Peyer's patch (tissue), 4 donors: ENCODE results near the gene PRR14L. TPM values are rescaled to one million over a fixed set of nuclear protein-coding genes. Genes with fewer than 3 reads are reported as not detected.
"Not testable (repeated sequence)": the region's sequence is repeated elsewhere in the genome, so short reads cannot be mapped to it uniquely, and the experiment has no call there.

Experiments used
- DNase-seq, 3 donors: peaks; one replicate each; pipeline ENCODE4 v3.0.0-alpha.2; 2017 to 2019
- H3K27ac ChIP-seq, 4 donors: fragments of 200-600 bp; sonication (generic); one replicate each; pipeline ENCODE4 v1.5.1; 2016 to 2019
- H3K27me3 ChIP-seq, 2 donors: fragments of 200-600 bp; sonication (generic); one replicate each; pipeline ENCODE4 v1.5.1; 2019
- H3K36me3 ChIP-seq, 3 donors: fragments of 200-600 bp; sonication (generic); one replicate each; pipeline ENCODE4 v1.5.1; 2016 to 2019
- H3K4me1 ChIP-seq, 4 donors: fragments of 200-600 bp; sonication (generic); one replicate each; pipeline ENCODE4 v1.5.1; 2016 to 2019
- H3K4me3 ChIP-seq, 4 donors: fragments of 200-600 bp; sonication (generic); 1 replicate in 3 of 4; 2 replicates in 1 of 4; pipeline ENCODE4 v1.5.1; 2016 to 2019; ENCODE audit warnings: mild to moderate bottlenecking in 1 of 4
- H3K9me3 ChIP-seq, 4 donors: fragments of 200-600 bp; sonication (generic); one replicate each; pipeline ENCODE4 v1.5.1; 2016 to 2019; ENCODE audit warnings: mild to moderate bottlenecking in 1 of 4
- POLR2A ChIP-seq, 2 donors: fragments of 450-650 bp; IDR thresholded peaks; one replicate each; pipeline ENCODE4 v1.5.1; 2017; ENCODE audit warnings: antibody characterized with exemption in 2 of 2, mild to moderate bottlenecking in 2 of 2, moderate library complexity in 2 of 2
- total RNA-seq, 4 donors: library from RNA; depleted of rRNA; stranded (reverse); fragments of >200 nt; gene quantifications; one replicate each; pipeline ENCODE4 v1.1.0, GENCODE V29; 2016
- TF ChIP-seq, protein P1 (sequence below), 6 experiments: fragments of 450-650 bp in 4 of 6; fragments of 200-600 bp in 2 of 6; sonication (generic) in 1 of 6; IDR thresholded peaks; one replicate each; pipeline ENCODE4 v1.5.1; 2017 to 2019; ENCODE audit warnings: antibody characterized with exemption in 6 of 6, mild to moderate bottlenecking in 3 of 6, moderate library complexity in 1 of 6

PRR14L gene
- total RNA-seq, 4 donors from 2014 or later = 51.7 to 71.0 (median 58.9) TPM

DNA sequence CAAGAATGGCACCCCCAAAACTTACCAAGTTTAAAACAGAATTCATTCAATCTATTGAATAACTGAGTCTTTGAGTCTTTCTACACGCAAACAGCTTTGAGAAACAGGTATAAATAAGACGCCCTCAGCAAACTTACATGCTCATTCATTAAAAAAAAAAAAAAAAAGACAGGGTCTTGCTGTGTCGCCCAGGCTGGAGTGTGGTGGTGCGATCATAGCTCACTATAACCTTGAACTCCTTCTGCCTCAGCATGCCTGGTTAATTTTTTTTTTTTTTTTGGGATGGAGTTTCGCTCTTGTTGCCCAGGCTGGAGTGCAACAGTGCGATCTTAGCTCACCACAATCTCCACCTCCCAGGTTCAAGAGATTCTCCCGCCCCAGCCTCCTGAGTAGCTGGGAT, 6.1 kb downstream of the PRR14L start:
- no peak for DNase-seq
- TF ChIP-seq POLR2A (IDR thresholded peaks at IDR 0.05) = no peak
- TF ChIP-seq, protein P1, sequence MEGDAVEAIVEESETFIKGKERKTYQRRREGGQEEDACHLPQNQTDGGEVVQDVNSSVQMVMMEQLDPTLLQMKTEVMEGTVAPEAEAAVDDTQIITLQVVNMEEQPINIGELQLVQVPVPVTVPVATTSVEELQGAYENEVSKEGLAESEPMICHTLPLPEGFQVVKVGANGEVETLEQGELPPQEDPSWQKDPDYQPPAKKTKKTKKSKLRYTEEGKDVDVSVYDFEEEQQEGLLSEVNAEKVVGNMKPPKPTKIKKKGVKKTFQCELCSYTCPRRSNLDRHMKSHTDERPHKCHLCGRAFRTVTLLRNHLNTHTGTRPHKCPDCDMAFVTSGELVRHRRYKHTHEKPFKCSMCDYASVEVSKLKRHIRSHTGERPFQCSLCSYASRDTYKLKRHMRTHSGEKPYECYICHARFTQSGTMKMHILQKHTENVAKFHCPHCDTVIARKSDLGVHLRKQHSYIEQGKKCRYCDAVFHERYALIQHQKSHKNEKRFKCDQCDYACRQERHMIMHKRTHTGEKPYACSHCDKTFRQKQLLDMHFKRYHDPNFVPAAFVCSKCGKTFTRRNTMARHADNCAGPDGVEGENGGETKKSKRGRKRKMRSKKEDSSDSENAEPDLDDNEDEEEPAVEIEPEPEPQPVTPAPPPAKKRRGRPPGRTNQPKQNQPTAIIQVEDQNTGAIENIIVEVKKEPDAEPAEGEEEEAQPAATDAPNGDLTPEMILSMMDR (IDR thresholded peaks at IDR 0.05) = no peak
- Histone ChIP-seq H3K4me3 (no peak overlapping the region), H3K27ac (no peak overlapping the region), H3K4me1 (peaks cover 0 to 25% (median 0%) of the 10 kb centered on the region in 4 donors), H3K36me3 (peaks cover 0 to 7% (median 0%) of the 10 kb centered on the region in 3 donors), H3K27me3 (no peaks in the 10 kb centered on the region), H3K9me3 (no peaks in the 10 kb centered on the region)

DNA sequence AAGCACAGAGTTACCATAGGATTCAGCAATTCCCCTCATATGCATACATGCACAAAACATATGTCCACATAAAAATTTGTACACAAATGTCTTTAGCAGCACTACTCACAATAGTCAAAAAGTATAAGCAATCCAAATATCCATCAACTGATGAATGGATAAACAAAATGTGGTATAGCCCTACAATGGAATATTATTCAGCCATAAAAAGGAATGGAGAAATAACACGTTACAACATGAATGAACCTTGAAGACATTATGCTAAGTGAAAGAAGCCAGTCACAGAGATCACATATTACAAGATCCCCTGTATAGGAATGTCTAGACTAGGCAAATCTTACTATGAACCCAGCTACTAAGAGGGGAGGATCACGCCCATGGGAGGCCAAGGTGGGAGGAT, 7.2 kb downstream of the PRR14L start:
- no peak for TF ChIP-seq POLR2A (IDR thresholded peaks at IDR 0.05)
- TF ChIP-seq, protein P1 (IDR thresholded peaks at IDR 0.05) = no peak
- Histone ChIP-seq H3K36me3 (peaks cover 0 to 15% (median 0%) of the 10 kb centered on the region in 3 donors), H3K27me3 (no peaks in the 10 kb centered on the region), H3K27ac (no peak overlapping the region), H3K9me3 (no peaks in the 10 kb centered on the region), H3K4me3 (no peak overlapping the region), H3K4me1 (peaks cover 0 to 13% (median 0%) of the 10 kb centered on the region in 4 donors)
- DNase-seq = no peak

DNA sequence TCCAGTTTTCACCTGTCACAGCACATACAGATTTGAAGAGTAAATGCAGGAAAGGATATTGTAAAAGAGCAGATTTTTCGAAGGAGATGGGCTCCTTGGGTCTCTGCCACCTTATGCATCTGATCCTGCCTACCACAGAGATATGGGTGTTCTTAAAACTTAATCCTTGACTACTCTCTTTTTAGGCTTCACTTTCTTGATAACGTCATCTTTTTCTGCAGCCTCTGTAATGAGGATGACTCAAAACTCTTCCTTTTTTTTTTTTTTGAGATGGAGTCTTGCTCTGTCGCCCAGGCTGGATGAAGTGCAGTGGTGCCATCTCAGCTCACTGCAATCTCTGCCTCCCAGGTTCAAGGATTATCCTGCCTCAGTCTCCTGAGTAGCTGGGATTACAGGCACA, 7.8 kb downstream of the PRR14L start:
- Histone ChIP-seq H3K36me3 (peaks cover 0 to 15% (median 0%) of the 10 kb centered on the region in 3 donors), H3K9me3 (no peaks in the 10 kb centered on the region), H3K4me3 (no peak overlapping the region), H3K27ac (no peak overlapping the region), H3K4me1 (peaks cover 0 to 10% (median 0%) of the 10 kb centered on the region in 4 donors), H3K27me3 (no peaks in the 10 kb centered on the region)
- TF ChIP-seq, protein P1 (IDR thresholded peaks at IDR 0.05) = no peak
- no peak for TF ChIP-seq POLR2A (IDR thresholded peaks at IDR 0.05)
- no peak for DNase-seq

DNA sequence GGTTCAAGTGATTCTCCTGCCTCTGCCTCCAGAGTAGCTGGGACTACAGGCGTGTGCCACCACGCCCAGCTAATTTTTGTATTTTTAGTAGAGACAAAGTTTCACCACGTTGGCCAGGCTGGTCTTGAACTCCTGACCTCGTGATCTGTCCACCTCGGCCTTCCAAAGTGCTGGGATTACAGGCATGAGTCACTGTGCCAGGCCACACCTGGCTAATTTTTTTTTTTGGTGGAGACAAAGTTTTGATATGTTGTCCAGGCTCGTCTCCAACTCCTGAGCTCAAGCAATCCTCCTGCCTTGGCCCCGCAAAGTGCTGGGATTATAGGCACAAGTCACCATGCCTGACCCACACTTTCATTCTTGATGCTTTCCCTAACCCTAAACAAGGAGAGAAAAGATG, 9.6 kb downstream of the PRR14L start:
- not testable (repeated sequence) for H3K27ac ChIP-seq, H3K9me3 ChIP-seq, H3K27me3 ChIP-seq, H3K4me3 ChIP-seq
- DNase-seq = peak in 1 of 3 donors; percentile 19
- Histone ChIP-seq H3K36me3 (peaks cover 0 to 15% (median 0%) of the 10 kb centered on the region in 3 donors), H3K4me1 (peaks cover 0 to 10% (median 0%) of the 10 kb centered on the region in 4 donors)

DNA sequence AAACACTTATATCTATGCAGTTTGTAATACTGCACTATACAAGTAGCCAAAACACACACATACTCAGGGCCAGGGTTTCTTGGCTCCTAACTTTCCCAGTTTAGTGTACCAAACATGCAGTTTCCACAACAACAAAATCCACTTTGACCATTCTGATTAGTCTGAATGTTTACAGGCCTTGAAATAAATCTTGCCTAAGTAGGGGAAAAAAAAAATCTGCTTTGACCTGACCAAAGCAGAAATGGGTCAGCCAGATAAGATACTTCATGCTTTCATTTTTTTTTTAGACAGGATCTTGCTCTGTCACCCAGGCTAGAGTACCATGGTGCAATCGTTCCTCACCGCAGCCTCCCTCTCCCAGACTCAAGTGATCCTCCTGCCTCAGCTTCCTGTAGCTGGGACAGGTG, 10.1 kb downstream of the PRR14L start:
- DNase-seq = peak in 1 of 3 donors; percentile 38
- H3K9me3 ChIP-seq = no peaks in the 10 kb centered on the region
- H3K4me3 ChIP-seq = no peak overlapping the region
- no peaks in the 10 kb centered on the region for H3K27me3 ChIP-seq
- peaks cover 0 to 10% (median 0%) of the 10 kb centered on the region in 4 donors for H3K4me1 ChIP-seq
- H3K27ac ChIP-seq = no peak overlapping the region
- peaks cover 0 to 15% (median 0%) of the 10 kb centered on the region in 3 donors for H3K36me3 ChIP-seq
- TF ChIP-seq POLR2A (IDR thresholded peaks at IDR 0.05) = no peak
- TF ChIP-seq, protein P1 (IDR thresholded peaks at IDR 0.05) = no peak

DNA sequence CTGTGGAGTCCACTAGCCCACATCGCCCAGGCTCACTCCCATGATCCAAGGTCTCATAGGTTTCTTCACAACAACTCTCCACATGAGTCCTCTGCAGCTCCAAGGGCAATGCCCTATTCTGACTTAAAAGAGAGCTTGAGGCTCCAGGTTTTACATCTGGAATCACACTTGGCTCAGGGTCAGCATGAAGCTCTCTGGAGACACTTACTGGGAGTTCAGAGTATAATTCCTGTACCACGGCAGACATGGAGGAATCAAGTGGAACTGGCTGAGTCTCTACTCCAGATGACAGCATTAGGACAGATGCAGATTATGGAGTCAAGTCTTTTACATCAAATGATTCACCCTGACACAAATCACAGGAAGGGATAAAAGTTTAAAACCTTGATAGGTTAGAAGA, 11.4 kb downstream of the PRR14L start:
- no peaks in the 10 kb centered on the region for H3K9me3 ChIP-seq
- DNase-seq = peak in 1 of 3 donors; percentile 25
- no peak overlapping the region for H3K27ac ChIP-seq
- no peaks in the 10 kb centered on the region for H3K27me3 ChIP-seq
- no peak overlapping the region for H3K4me3 ChIP-seq
- H3K4me1 ChIP-seq = peaks cover 0 to 10% (median 0%) of the 10 kb centered on the region in 4 donors
- H3K36me3 ChIP-seq = peaks cover 0 to 15% (median 0%) of the 10 kb centered on the region in 3 donors
- TF ChIP-seq POLR2A (IDR thresholded peaks at IDR 0.05) = no peak
- TF ChIP-seq, protein P1 (IDR thresholded peaks at IDR 0.05) = no peak
